ENCODE results near the gene FRYL.

DNA sequence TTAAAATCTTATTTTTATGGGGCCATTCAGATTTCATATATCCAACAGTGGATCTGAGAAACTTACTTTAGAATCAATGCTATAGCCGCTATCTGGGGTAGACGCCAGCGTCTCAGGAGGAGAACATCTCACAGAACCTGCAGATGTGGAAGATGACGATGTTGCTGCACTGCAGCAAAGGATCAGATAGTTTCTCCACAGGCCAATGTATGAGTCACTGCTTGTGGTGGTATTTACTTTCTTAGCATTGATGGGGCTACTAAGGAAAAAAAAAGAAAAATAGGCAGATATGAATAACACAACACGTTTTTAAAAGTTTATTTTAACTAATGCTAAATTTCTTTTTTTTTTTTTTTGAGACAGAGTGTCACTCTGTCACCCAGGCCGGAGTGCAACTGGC is 204.1 kb downstream of the FRYL start:
- TF ChIP-seq EP300 (IDR thresholded peaks at IDR 0.05; ENCODE audit: borderline replicate concordance), result no peak
- TF ChIP-seq RAD21 (IDR thresholded peaks at IDR 0.05; ENCODE audit: low read depth), result no peak
- TF ChIP-seq NFIC (IDR thresholded peaks at IDR 0.05), result no peak
- TF ChIP-seq TEAD4 (IDR thresholded peaks at IDR 0.05), result no peak
